CD4-positive, alpha-beta T cell treated with Interleukin-12 subunit alpha and Interleukin-12 subunit beta, for 1 hour (primary cell): Measurements from ENCODE around the gene MEI1.
"Not testable (repeated sequence)": the region's sequence is repeated elsewhere in the genome, so short reads cannot be mapped to it uniquely, and the experiment has no call there.

Experiments
- DNase-seq: peaks from one replicate; pipeline ENCODE4 v3.0.0-alpha.2; 2020

The MEI1 gene

DNA sequence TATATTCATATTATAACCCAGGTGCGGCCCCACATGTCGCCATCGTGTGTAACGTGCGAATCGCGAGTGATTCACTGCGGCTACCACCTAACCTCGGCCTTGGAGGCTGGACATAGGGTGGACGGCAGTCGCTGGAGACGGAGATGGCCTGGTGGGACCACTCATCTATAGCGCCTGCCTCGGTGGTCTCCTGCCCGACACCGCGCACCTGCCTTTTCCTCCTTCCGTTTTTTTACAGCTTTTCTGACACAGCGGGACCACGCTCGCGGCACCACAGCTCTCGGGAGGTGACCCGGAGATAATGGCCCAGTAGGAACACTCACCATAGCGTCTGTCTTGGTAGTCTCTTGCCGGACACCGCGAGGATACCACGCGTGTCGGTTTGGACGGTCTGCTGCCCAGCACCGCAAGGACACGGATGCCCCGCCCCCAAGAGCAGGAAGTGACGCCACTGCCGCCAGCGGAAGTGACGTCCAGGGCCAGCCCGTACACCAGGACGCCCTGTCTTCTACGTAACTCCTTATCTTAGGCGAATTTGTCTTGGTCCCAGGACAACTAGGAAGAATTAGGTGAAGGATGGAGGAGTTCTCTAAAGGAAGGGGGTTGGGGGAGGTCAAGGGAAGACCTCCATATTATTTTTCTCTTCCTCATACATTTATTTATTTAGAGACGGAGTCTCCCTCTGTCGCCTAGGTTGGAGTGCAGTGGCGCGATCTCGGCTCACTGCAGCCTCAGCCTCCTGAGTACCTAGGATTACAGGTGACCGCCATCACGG, 17.1 kb upstream of the MEI1 start:
- peak; percentile 88 for DNase-seq

GRCh38 chr22:41683052-41683451, 16.3 kb upstream of the MEI1 start:
- DNase-seq: no peak

- DNase-seq: no peak
Observed at GRCh38 chr22:41683616-41684015, 15.7 kb upstream of the MEI1 start.

DNA sequence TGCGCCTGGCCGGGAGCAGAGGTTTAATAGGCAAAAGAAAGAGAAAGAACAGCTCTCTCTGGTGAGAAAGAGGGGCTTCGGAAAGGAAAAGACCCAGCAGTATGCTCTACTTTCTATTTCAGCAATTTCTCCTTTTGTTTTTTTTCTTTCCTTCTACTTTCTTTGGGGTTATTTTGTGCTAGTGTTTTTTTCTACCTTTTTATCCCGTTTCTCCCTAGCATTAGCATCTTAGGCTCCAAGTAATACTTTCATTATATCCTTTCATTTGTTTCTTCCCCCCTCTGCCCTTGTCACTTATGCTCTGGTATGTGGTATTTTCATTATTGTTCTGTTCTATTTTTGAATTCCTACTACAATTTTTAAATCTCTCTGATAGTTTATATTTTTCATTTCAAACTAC, 15.1 kb upstream of the MEI1 start:
- no peak for DNase-seq

DNA sequence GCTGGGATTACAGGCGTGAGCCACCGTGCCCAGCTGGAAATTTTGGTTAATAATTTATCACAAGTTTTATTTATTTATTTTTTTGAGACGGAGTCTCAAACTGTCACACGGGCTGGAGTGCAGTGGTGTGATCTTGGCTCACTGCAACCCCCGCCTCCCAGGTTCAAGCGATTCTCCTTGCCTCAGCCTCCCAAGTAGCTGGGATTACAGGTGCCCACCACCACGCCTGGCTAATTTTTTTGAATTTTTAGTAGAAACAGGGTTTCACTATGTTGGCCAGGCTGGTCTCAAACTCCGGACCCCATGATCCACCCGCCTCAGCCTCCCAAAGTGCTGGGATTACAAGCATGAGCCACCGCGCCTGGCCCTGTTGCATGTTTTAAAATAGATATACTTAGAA, 12.4 kb upstream of the MEI1 start:
- not testable (repeated sequence) for DNase-seq

GRCh38 chr22:41687901-41688364, 11.4 kb upstream of the MEI1 start:
- DNase-seq: peak; percentile 21

DNA sequence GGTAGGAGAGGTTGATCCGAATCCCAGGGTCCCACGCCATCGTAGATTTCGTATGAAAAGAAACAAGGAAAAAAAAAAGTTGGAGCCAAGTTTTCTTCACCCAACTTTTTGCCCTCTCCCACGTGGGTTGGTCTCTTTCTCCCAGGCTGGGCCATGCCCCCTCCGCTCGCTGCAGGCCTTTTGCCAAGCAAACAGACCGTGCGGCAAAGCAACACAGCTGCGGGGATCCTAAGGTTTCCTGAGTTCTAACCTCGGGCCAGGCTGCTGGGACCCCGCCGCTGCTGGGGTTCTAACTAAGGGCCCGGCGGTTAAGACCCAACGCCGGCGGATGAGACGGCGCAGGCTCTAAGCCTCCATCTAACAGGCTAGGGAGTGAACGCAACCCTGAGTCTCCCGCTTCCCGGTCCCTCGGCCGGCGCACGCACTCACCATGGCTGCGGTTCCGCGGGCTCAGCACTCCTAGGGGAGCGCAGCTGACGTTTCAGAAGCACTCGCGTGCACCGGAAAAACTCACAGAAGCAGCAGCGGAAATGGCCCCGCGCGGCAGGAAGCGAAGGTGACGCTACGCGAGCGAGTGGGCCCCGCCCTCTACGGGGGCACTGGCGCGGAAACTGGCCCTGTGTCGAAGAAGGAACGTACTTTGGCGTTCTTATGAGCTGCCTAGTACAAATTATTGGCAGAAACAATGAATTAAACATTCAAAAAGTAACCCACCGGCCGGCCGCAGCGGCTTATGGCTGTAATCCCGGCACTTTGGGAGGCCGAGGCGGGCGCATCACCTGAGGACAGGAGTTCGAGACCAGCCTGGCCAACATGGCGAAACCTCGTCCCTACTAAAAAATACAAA, 10.7 kb upstream of the MEI1 start, which contains the start of gene SNU13:
Gene SNU13, minus strand, starts transcription at position 503 of the 847 bp plus-strand sequence. Its CDS starts 71 bp downstream, at position 432.
- peak; percentile 92 for DNase-seq

GRCh38 chr22:41690476-41690875, 8.8 kb upstream of the MEI1 start:
- DNase-seq: no peak

DNA sequence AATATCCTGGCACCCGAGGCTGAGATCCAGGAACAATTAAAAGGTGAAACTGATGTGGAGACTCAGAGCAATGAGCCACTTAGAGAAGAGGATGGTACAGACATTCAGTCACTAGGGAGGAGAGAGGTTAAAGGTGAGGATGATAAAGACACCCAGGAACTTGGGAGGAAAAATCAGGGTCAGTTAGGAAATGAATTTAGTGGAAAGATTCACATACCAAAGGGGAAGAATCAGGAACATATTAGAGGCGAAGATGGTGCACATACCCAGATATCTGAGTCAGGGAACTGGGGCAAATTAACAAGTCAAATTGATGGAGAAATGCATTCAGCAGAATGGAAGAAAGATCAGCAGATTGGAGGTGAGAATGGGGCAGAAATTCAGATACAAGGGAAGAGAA, 4.1 kb upstream of the MEI1 start:
- no peak for DNase-seq

- DNase-seq: no peak
Observed at GRCh38 chr22:41696703-41697102, 2.6 kb upstream of the MEI1 start.

GRCh38 chr22:41697126-41697775, 2.1 kb upstream of the MEI1 start:
- peak; percentile 87 for DNase-seq

GRCh38 chr22:41700108-41700364, 733 bp downstream of the MEI1 start:
- no peak for DNase-seq

DNA sequence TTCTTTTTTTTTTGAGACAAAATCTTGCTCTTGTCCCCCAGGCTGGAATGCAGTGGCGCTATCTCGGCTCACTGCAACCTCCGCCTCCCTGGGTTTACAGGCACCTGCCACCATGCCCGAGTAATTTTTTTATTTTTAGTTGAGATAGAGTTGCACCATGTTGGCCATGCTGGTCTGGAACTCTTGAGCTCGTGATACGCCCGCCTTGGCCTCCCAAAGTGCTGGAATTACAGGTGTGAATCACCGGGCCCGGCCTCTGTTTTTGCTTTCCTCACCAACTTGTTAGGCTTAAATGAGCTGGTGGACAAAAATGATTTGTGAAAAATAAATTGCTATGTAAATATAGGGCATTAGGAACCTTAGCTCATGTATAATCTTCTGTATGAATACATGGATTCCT, 3.5 kb downstream of the MEI1 start:
- DNase-seq: no peak

DNA sequence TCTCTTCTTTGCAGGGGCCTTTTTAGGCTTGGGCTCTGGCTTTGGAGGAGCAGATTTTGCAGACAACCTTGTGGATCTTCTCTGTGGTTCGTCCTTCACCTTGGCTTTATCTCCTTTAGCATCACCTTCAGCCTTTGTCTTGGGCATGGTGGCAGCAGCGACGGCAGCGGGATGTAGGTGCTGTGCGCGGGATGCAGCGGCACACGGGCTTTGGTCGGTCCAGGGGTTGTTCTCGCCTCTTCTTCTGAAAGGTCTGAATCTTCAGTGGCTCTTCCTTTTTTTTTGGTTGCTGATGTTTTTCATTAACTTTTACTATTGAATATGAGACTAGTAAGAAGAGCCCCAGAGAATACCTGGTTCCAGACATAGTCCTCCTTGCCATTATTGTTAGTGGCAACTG, 10.0 kb downstream of the MEI1 start:
- no peak for DNase-seq

- DNase-seq: no peak
Observed at GRCh38 chr22:41713004-41713403, 13.7 kb downstream of the MEI1 start.

DNA sequence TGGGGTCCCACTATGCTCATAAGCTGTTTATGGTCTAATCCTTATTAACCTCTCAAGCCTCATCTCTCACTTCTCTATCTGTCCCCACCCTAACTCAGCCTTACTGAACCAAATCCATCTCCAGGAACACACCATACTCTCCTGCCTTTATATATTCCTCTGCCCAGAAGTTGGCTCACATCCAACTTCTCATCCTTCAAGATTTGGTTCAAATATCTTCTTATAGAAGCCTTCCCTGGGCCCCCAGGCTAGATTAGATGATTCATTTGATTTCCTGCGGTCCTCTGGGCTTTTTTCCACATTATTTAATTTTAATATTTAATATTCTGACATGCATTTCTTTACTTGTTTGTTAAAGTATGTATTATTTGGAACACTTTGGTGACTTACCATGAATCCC, 23.2 kb downstream of the MEI1 start:
- no peak for DNase-seq

DNA sequence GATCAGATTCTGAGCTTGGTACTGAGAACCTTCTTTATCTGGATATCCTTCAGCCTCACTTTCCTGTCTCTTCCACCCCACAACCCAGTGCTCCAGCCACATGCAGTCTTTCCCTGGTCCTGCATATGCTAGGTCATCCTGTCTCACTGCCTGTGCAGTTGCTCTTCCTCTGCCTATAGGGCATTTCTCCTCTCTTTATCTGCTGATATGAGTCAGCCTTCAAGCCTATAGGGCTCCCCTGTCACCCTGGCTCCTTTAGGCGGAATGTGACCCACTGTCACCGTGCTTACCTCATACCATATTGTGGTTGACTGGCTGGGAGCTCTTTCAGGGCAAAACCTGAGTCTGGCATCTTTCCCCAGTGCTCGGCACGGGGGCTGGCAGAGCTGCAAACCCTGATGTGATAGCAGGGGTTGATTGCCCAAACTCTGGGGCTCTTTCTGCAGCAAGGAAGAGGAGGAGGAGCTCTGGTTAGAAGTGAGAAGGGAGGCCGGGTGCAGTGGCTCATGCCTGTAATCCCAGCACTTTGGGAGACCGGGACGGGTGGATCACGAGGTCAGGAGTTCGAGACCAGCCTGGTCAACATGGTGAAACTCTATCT, 26.3 kb downstream of the MEI1 start:
- no peak for DNase-seq

DNA sequence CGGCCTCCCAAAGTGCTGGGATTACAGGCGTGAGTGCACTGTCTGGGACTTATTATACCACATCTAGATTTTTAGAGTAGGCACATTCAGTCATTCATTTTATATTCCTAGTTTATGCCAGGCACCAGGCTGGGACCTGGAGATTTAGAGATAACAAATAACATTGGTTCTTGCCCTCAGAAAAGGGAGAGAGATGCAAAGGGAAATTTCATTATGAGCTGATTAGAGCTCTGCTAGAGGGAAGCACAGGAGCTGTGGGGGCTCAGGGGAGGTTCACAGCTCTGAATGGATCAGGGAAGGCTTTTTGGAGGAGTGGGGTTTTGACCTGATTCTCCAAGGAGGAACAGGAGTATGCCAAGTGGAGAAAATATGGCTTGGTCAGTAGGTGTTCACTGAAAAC, 32.3 kb downstream of the MEI1 start:
- DNase-seq: no peak

- no peak for DNase-seq
Observed at GRCh38 chr22:41732096-41732772, 32.9 kb downstream of the MEI1 start.

DNA sequence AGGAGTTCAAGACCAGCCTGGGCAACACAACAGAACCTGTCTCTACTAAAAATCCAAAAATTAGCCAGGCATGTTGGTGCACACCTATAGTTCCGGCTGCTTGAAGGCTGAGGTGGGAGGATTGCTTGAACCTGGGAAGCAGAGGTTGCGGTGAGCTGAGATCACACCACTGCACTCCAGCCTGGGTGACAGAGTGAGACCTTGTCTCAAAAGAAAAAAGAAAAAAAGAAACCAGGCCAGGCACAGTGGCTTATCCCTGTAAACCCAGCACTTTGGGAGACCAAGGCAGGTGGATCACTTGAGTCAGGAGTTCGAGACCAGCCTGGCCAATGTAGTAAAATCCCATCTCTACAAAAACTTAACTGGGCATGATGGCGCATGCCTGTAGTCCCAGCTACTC, 33.9 kb downstream of the MEI1 start:
- not testable (repeated sequence) for DNase-seq

GRCh38 chr22:41739576-41739975, 40.3 kb downstream of the MEI1 start:
- no peak for DNase-seq

- no peak for DNase-seq
Observed at GRCh38 chr22:41742918-41743317, 43.6 kb downstream of the MEI1 start.

DNA sequence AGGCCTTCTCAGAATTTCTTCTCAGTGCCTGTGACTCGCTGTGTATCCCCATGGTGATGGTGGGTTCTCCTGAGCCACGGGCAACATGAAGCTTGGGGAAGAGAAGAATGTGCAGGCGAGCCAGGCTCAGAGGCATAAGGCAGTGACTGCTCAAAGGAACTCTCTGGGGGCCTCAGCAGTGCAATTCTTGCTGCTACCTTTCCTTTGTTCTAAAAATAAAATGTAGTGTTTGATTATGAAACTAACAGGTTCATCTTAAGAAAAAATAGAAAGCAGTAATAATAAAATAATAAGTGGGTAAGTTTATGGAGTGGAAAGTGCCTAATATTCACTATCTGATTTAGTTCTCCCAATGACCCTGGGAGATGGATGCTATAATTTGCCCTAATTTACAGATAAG, 46.7 kb downstream of the MEI1 start:
- no peak for DNase-seq
